K562 (cell line): Measurements from ENCODE around the gene P2RY13. TPM values are rescaled to one million over a fixed set of nuclear protein-coding genes. Genes with fewer than 3 reads are reported as not detected.

Source experiments
- ATAC-seq: fragments of 200-7000 bp; cut with Tn5 transposase; 3 replicates; pipeline ENCODE4 v1.9.1; 2020; ENCODE audit warnings: moderate library complexity
- BruUV-seq: library from RNA; stranded (reverse); fragments of 400-500 nt; replicated peaks from 2 replicates; lab custom pipeline; 2021; lab: Mats Ljungman, UMichigan
- CTCF ChIA-PET: fragments of 300-600 bp; formaldehyde crosslinking; extraction: SDS; loops from one replicate; lab custom pipeline; 2021; ENCODE audit warnings: low intra/inter-chr PET ratio; lab: Yijun Ruan, JAX
- POLR2A ChIA-PET: fragments of 300-600, 350-650 bp; sonication (Branson Sonifier 250); formaldehyde crosslinking; extraction: SDS; loops from one replicate; lab custom pipeline; 2021; ENCODE audit warnings: antibody characterized with exemption, inconsistent platforms; lab: Yijun Ruan, JAX
- DNase-seq, 4 experiments: peaks; one replicate each; pipeline versions ENCODE4 v3.0.0 to v3.0.0-alpha.2; 2011 to 2018; ENCODE audit warnings: low spot score in 3 of 4, mixed read lengths in 3 of 4; ENCODE audit errors: extremely low read depth in 1 of 4
- FAIRE-seq: peaks from 2 replicates; lab custom pipeline; 2011; peaks lifted over from hg19 to GRCh38; lab: Jason Lieb, UNC
- H2AFZ ChIP-seq: 2 replicates; pipeline ENCODE4 v1.6.0; 2011; ENCODE audit warnings: low read depth, low read length, control low read depth, inconsistent platforms
- H3K27ac ChIP-seq: fragments of 200-600 bp; 3 replicates; pipeline ENCODE4 v1.8.0; 2011; ENCODE audit warnings: low read depth, mild to moderate bottlenecking, control low read depth, inconsistent platforms, low read length, moderate library complexity, mixed read lengths; ENCODE audit errors: extremely low read depth
- H3K27me3 ChIP-seq, 2 experiments: fragments of 300-600 bp in 1 of 2; 2 replicates in 1 of 2; 3 replicates in 1 of 2; pipeline versions ENCODE4 v1.6.0 to v1.8.0; 2011; ENCODE audit warnings: inconsistent platforms in 2 of 2, low read length in 2 of 2, mild to moderate bottlenecking in 1 of 2, mixed read lengths in 1 of 2, moderate library complexity in 1 of 2; ENCODE audit not compliant: control insufficient read depth in 2 of 2, insufficient read depth in 2 of 2
- H3K36me3 ChIP-seq: fragments of 300-600 bp; 3 replicates; pipeline ENCODE4 v1.8.0; 2011; ENCODE audit warnings: mild to moderate bottlenecking, low read length, inconsistent platforms; ENCODE audit not compliant: control insufficient read depth, insufficient read depth
- H3K4me1 ChIP-seq, 2 experiments: fragments of 200-600 bp in 1 of 2; replicated peaks in 1 of 2; 2 replicates in 1 of 2; 3 replicates in 1 of 2; pipeline versions ENCODE4 v1.5.1 to v1.8.0; 2011; ENCODE audit warnings: inconsistent platforms in 2 of 2, low read length in 2 of 2, mild to moderate bottlenecking in 1 of 2, mixed read lengths in 1 of 2, moderate library complexity in 1 of 2; ENCODE audit not compliant: control insufficient read depth in 2 of 2, insufficient read depth in 2 of 2
- H3K4me2 ChIP-seq: 2 replicates; pipeline ENCODE4 v1.6.1; 2011; ENCODE audit warnings: low read length, control low read depth, inconsistent platforms, mixed read lengths; ENCODE audit not compliant: insufficient read depth
- H3K4me3 ChIP-seq: fragments of 200-600 bp; sonication (generic), shearing (Covaris generic); 2 replicates; pipeline ENCODE4 v1.5.1; 2016; ENCODE audit warnings: control low read depth, inconsistent platforms
- H3K79me2 ChIP-seq: fragments of 200-600 bp; 3 replicates; pipeline ENCODE4 v1.8.0; 2011; ENCODE audit warnings: low read length, inconsistent platforms; ENCODE audit not compliant: control insufficient read depth, insufficient read depth
- H3K9ac ChIP-seq, 2 experiments: 2 replicates each; pipeline versions ENCODE4 v1.6.0 to v1.6.1; 2011; ENCODE audit warnings: low read depth in 2 of 2, low read length in 2 of 2, control low read depth in 1 of 2, inconsistent platforms in 1 of 2, mild to moderate bottlenecking in 1 of 2, mixed read lengths in 1 of 2; ENCODE audit not compliant: insufficient read depth in 1 of 2
- H3K9me1 ChIP-seq: one replicate; pipeline ENCODE4 v1.6.0; 2011; ENCODE audit warnings: inconsistent platforms, mild to moderate bottlenecking, low read length, moderate library complexity; ENCODE audit not compliant: control insufficient read depth, insufficient read depth
- H3K9me3 ChIP-seq: replicated peaks from 2 replicates; pipeline ENCODE4 v1.5.1; 2011; ENCODE audit warnings: low read depth, low read length, inconsistent platforms; ENCODE audit not compliant: control insufficient read depth, insufficient read depth
- H4K20me1 ChIP-seq: replicated peaks from 2 replicates; pipeline ENCODE4 v1.6.1; 2011; ENCODE audit warnings: low read length, inconsistent platforms, mixed read lengths; ENCODE audit not compliant: control insufficient read depth, insufficient read depth
- JUND ChIP-seq, 2 experiments: IDR thresholded peaks; 2 replicates in 1 of 2; 3 replicates in 1 of 2; pipeline ENCODE4 v1.6.1; 2011; ENCODE audit warnings: borderline replicate concordance in 2 of 2, low read depth in 2 of 2, low read length in 2 of 2, improper control_type of control experiment in 1 of 2, missing biosample characterization in 1 of 2, missing genetic modification characterization in 1 of 2, missing genetic modification reagents in 1 of 2
- RFX5 ChIP-seq: IDR thresholded peaks from 2 replicates; pipeline ENCODE4 v1.6.1; 2011; ENCODE audit warnings: low read depth, mild to moderate bottlenecking, improper control_type of control experiment, low read length
- SAFB ChIP-seq: fragments of 200-400 bp; formaldehyde crosslinking; IDR thresholded peaks from 2 replicates; pipeline ENCODE4 v1.6.1; 2017; ENCODE audit warnings: low read depth, low read length, borderline replicate concordance
- SETDB1 ChIP-seq: IDR thresholded peaks from one replicate; pipeline ENCODE4 v1.6.1; 2012; ENCODE audit warnings: low read length, control low read depth, inconsistent platforms
- SPI1 ChIP-seq: IDR thresholded peaks from 2 replicates; pipeline ENCODE4 v1.6.1; 2011; ENCODE audit warnings: low read depth, low read length, control low read depth, borderline replicate concordance
- XRCC4 ChIP-seq: IDR thresholded peaks from one replicate; pipeline ENCODE4 v1.6.1; 2011; ENCODE audit not compliant: insufficient read depth, insufficient read length; ENCODE audit errors: extremely low read depth
- ZFP30 ChIP-seq: fragments of 250-450 bp; sonication (Bioruptor Pico); IDR thresholded peaks from 2 replicates; pipeline ENCODE4 v1.8.0; 2022; ENCODE audit warnings: moderate library complexity, mild to moderate bottlenecking, inconsistent platforms, borderline replicate concordance
- ZNF121 ChIP-seq: sonication (generic); formaldehyde crosslinking; conservative IDR thresholded peaks from 2 replicates; pipeline ENCODE4 v1.8.0; 2022; ENCODE audit warnings: missing genetic modification reagents
- WGBS: fragments of 100-300 bp; shearing (Covaris generic); methylation state at CpG from one replicate; pipeline ENCODE4 v1.1.6; 2016; ENCODE audit warnings: low coverage, mixed read lengths; ENCODE audit not compliant: insufficient coverage; ENCODE audit errors: missing lambda C conversion rate; 5-methylcytosine and 5-hydroxymethylcytosine counted together
- in situ Hi-C: fragments of 300-500 bp; cut with MboI; formaldehyde crosslinking; loops from 4 replicates; pipeline ENCODE4 v1.15.0; 2018; ENCODE audit warnings: inconsistent platforms, mixed read lengths
- intact Hi-C: fragments of 100-400 bp; cut with micrococcal nuclease; formaldehyde crosslinking; loops from 2 replicates; pipeline ENCODE4 v1.14.2; 2022
- polyA plus RNA-seq, 8 experiments: library from polyadenylated mRNA; depleted of rRNA in 4 of 8; stranded (reverse) in 5 of 8; unstranded in 3 of 8; fragments of >200 nt; fragmentation: Nextera tagmentation in 2 of 8; fragmentation: Illumina TruSeq in 1 of 8; extraction: Ambion mirVana in 2 of 8; extraction: Trizol in 1 of 8; gene quantifications; 2 replicates each; pipeline versions ENCODE4 v1.2.1 to v1.2.3, GENCODE V29; 2011 to 2014; ENCODE audit warnings: inconsistent platforms in 1 of 8, missing spikeins in 1 of 8
- total RNA-seq, 7 experiments: library from RNA; depleted of rRNA in 6 of 7; stranded (reverse); fragments of >200 nt in 6 of 7; fragmentation: Illumina TruSeq in 2 of 7; extraction: Trizol in 2 of 7; gene quantifications; 2 replicates each; pipeline versions ENCODE4 v1.2.1 to v1.2.3, GENCODE V29; 2011 to 2021; ENCODE audit warnings: low replicate concordance in 1 of 7
- TF ChIP-seq, protein P1 (sequence below): fragments of 250-450 bp; sonication (Bioruptor Pico); IDR thresholded peaks from 2 replicates; pipeline ENCODE4 v1.4.0; 2020

Gene P2RY13
- total and polyA plus RNA-seq, 9 of the 15 experiments (the other 6 are each of a cell fraction or from before 2014, with no cell fraction given): not detected

DNA sequence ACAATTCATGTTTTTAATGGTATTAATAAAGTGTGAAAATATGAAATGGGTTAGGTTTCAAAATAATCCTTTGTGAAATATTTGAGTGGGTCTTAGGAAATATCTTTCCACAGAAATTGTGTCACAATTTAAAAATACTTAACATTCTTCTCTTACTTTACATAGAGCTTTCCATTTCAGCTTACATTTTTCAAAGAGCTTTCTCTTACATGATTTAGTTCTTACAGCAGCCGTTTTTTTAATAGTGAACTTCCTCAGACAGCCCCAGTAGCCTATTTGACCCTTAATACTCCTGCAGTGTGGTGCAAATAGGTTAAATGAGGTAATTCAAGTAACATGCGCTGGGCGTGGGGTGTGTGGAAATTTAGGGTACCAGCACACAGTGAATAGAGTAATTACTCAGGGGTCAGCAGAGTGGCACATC lies 33.4 kb upstream of the P2RY13 start:
- H3K27me3 ChIP-seq: 0 out of 5 replicates have a peak, but pooled peaks cover 0 to 3% of the 10 kb centered on the region in 2 experiments
- H3K79me2 ChIP-seq: no peaks in the 10 kb centered on the region
- no peak overlapping the region for H3K9ac ChIP-seq
- intact Hi-C loops (no loop called here), in situ Hi-C loops (no loop called here)
- no peak for TF ChIP-seq RFX5
- TF ChIP-seq, protein P1, sequence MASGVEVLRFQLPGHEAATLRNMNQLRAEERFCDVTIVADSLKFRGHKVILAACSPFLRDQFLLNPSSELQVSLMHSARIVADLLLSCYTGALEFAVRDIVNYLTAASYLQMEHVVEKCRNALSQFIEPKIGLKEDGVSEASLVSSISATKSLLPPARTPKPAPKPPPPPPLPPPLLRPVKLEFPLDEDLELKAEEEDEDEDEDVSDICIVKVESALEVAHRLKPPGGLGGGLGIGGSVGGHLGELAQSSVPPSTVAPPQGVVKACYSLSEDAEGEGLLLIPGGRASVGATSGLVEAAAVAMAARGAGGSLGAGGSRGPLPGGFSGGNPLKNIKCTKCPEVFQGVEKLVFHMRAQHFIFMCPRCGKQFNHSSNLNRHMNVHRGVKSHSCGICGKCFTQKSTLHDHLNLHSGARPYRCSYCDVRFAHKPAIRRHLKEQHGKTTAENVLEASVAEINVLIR: no peak
- no peak for TF ChIP-seq XRCC4
- H3K4me2 ChIP-seq: no peak overlapping the region
- 3% methylated on average over 3 of the region's 3 CpGs for WGBS
- CTCF ChIA-PET: no interaction called here
- H3K27ac ChIP-seq: no peak overlapping the region
- DNase-seq (no peak), ATAC-seq (no peak), FAIRE-seq (no peak)
- no peaks in the 10 kb centered on the region for H3K9me3 ChIP-seq
- no TSS peak for BruUV-seq
- H4K20me1 ChIP-seq: no peaks in the 10 kb centered on the region
- no peak overlapping the region for H3K4me3 ChIP-seq
- no peaks in the 10 kb centered on the region for H3K9me1 ChIP-seq
- no peaks in the 10 kb centered on the region for H3K36me3 ChIP-seq
- no peaks in the 10 kb centered on the region for H3K4me1 ChIP-seq
- no peak overlapping the region for H2AFZ ChIP-seq
- POLR2A ChIA-PET: interaction anchor here (0.6 kb wide), 1 partner anchor 30 kb away, joined by 4 read pairs; no protein-coding TSS in a partner anchor

DNA sequence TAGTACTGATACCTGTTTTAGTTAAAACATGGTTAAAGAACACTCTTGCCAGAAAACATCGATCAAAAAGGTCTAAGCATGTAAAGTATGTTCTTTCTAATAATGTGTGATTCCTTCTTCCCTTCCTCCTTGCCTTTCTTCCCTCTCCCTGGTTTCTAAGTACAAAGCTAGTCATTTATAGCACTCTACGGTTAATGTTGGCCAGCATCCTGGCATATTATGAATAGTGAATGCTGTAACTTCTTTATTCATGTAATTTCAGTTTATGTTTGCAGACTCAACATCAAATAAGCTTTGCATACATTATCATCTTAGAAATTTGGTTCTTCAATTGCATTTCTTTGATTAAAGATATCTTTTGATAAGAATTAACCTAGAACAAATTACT lies 28.1 kb upstream of the P2RY13 start:
- Histone ChIP-seq H3K9me3 (no peaks in the 10 kb centered on the region), H3K4me1 (no peaks in the 10 kb centered on the region), H4K20me1 (no peaks in the 10 kb centered on the region), H3K27me3 (peaks cover 0 to 2% of the 10 kb centered on the region in 2 experiments; a peak in 1 of 5 replicates), H3K27ac (no peak overlapping the region), H3K79me2 (no peaks in the 10 kb centered on the region), H3K9me1 (no peaks in the 10 kb centered on the region), H2AFZ (no peak overlapping the region), H3K9ac (no peak overlapping the region), H3K4me3 (no peak overlapping the region), H3K36me3 (no peaks in the 10 kb centered on the region), H3K4me2 (no peak overlapping the region)
- in situ Hi-C loops: no loop called here
- FAIRE-seq (no peak), DNase-seq (no peak), ATAC-seq (no peak)
- POLR2A ChIA-PET: interaction anchor here (1.0 kb wide), 1 partner anchor 13 kb away, joined by 3 read pairs; no protein-coding TSS in a partner anchor
- intact Hi-C loops: no loop called here
- TF ChIP-seq SETDB1 (no peak), SPI1 (no peak), ZFP30 (no peak), SAFB (no peak), JUND (IDR thresholded peaks at IDR 0.05; ENCODE audit: borderline replicate concordance, low read depth, low read length) (no peak), JUND (tag; IDR thresholded peaks at IDR 0.05; ENCODE audit: borderline replicate concordance, low read depth, low read length) (no peak), ZNF121 (CRISPR knock-in tag) (no peak)
- CTCF ChIA-PET: no interaction called here
- BruUV-seq: no TSS peak
- 14% methylated on average over 2 of the region's 2 CpGs for WGBS
